GM13976 (cell line): ENCODE results near the gene GABARAPL2.
"Not testable (repeated sequence)": the region's sequence is repeated elsewhere in the genome, so short reads cannot be mapped to it uniquely, and the experiment has no call there.

Source experiments
- DNase-seq: peaks from one replicate; pipeline ENCODE4 v3.0.0; 2012; ENCODE audit warnings: low spot score
- CTCF ChIP-seq: IDR thresholded peaks from 2 replicates; pipeline ENCODE4 v1.5.1; 2012; ENCODE audit warnings: borderline replicate concordance, mild to moderate bottlenecking; ENCODE audit not compliant: insufficient read depth; ENCODE audit errors: extremely low read depth, missing control alignments, control extremely low read depth
- in situ Hi-C: fragments of 300-500 bp; cut with MboI; formaldehyde crosslinking; loops from one replicate; pipeline ENCODE4 v1.12.0; 2022; ENCODE audit warnings: low sequenced_read_pairs, mixed read lengths, inconsistent platforms; ENCODE audit not compliant: unreplicated experiment

Gene GABARAPL2

GRCh38 chr16:75590920-75591843 lies 25.0 kb downstream of the GABARAPL2 start:
- DNase-seq, result no peak
- no peak for TF ChIP-seq CTCF
- in situ Hi-C loops, result no loop called here

GRCh38 chr16:75591927-75592326 lies 25.7 kb downstream of the GABARAPL2 start:
- DNase-seq, in situ Hi-C loops: not testable (repeated sequence)

GRCh38 chr16:75593308-75593707 lies 27.1 kb downstream of the GABARAPL2 start:
- DNase-seq, result no peak
- in situ Hi-C loops, result no loop called here
- TF ChIP-seq CTCF, result no peak

- in situ Hi-C loops, result no loop called here
- TF ChIP-seq CTCF, result no peak
- no peak for DNase-seq
Measured at GRCh38 chr16:75593825-75594820, 27.9 kb downstream of the GABARAPL2 start.

- DNase-seq, result no peak
- in situ Hi-C loops, result no loop called here
- no peak for TF ChIP-seq CTCF
Measured at GRCh38 chr16:75599452-75600277, 33.5 kb downstream of the GABARAPL2 start.

GRCh38 chr16:75603241-75603640 lies 37.1 kb downstream of the GABARAPL2 start:
- no peak for DNase-seq
- in situ Hi-C loops, result no loop called here
- TF ChIP-seq CTCF, result no peak
